ENCODE data around the gene LCE2B. TPM values are rescaled to one million over a fixed set of nuclear protein-coding genes. Genes with fewer than 3 reads are reported as not detected.
"Not testable (repeated sequence)": the region's sequence is repeated elsewhere in the genome, so short reads cannot be mapped to it uniquely, and the experiment has no call there.

LCE2B gene
- total and polyA plus RNA-seq, 2 experiments from 2014 or later: not detected

- TF ChIP-seq JUNB (IDR thresholded peaks at IDR 0.05; ENCODE audit: unreplicated experiment) (no peak), STAT1 (IDR thresholded peaks at IDR 0.05; ENCODE audit: unreplicated experiment) (no peak), POLR2AphosphoS5 (IDR thresholded peaks at IDR 0.05; ENCODE audit: low read depth) (no peak)
These were observed 18.3 kb upstream of the LCE2B start (continued) for GRCh38 chr1:152667648-152668047.

- H3K79me2 ChIP-seq (replicated peaks; ENCODE audit: insufficient read depth): no peaks in the 10 kb centered on the region
- no peaks in the 10 kb centered on the region for H3F3A ChIP-seq (replicated peaks; ENCODE audit: low read depth)
- no peak overlapping the region for H3K4me2 ChIP-seq
- H3K27me3 ChIP-seq (ENCODE audit: insufficient read depth): no peaks in the 10 kb centered on the region
- H3K4me1 ChIP-seq (ENCODE audit: insufficient read depth): no peaks in the 10 kb centered on the region
- no peaks in the 10 kb centered on the region; the same call in 1 of the 2 replicates for H3K9me2 ChIP-seq (ENCODE audit: insufficient read depth)
- H4K20me1 ChIP-seq (replicated peaks; ENCODE audit: insufficient read depth): no peaks in the 10 kb centered on the region
- H3K4me3 ChIP-seq: no peak overlapping the region
- H3K36me3 Mint-ChIP-seq (ENCODE audit: low read depth): no peaks in the 10 kb centered on the region
- no peak overlapping the region for H3K27ac Mint-ChIP-seq
- DNase-seq (ENCODE audit: low spot score) (no peak), ATAC-seq (no peak)
- H3K9me3 Mint-ChIP-seq: no peaks in the 10 kb centered on the region; the same call in 2 of the 3 replicates
- H3K27me3 Mint-ChIP-seq (ENCODE audit: insufficient read depth, low read depth, poor library complexity): peaks cover 2% of the 10 kb centered on the region
- H3K27ac ChIP-seq (ENCODE audit: low read depth): no peak overlapping the region
- peak overlapping the region; percentile 23; the same call in 1 of the 2 replicates for H2AFZ ChIP-seq
- H3K4me3 Mint-ChIP-seq: no peak overlapping the region
- TF ChIP-seq POLR2AphosphoS5 (IDR thresholded peaks at IDR 0.05; ENCODE audit: low read depth): no peak
- no peak for TF ChIP-seq EZH2 (IDR thresholded peaks at IDR 0.05; ENCODE audit: low read depth, unreplicated experiment)
- TF ChIP-seq REST (IDR thresholded peaks at IDR 0.05; ENCODE audit: unreplicated experiment): no peak
- TF ChIP-seq ZNF462 (CRISPR knock-in tag; IDR thresholded peaks at IDR 0.05): no peak
- TF ChIP-seq, protein P1, sequence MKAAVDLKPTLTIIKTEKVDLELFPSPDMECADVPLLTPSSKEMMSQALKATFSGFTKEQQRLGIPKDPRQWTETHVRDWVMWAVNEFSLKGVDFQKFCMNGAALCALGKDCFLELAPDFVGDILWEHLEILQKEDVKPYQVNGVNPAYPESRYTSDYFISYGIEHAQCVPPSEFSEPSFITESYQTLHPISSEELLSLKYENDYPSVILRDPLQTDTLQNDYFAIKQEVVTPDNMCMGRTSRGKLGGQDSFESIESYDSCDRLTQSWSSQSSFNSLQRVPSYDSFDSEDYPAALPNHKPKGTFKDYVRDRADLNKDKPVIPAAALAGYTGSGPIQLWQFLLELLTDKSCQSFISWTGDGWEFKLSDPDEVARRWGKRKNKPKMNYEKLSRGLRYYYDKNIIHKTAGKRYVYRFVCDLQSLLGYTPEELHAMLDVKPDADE (IDR thresholded peaks at IDR 0.05): no peak
- no peak for TF ChIP-seq ZNF331 (CRISPR knock-in tag; IDR thresholded peaks at IDR 0.05; ENCODE audit: low read depth)
- no peaks in the 10 kb centered on the region for H3K36me3 ChIP-seq (ENCODE audit: insufficient read depth)
- no peaks in the 10 kb centered on the region for H3K4me1 Mint-ChIP-seq
These were observed 12.9 kb upstream of the LCE2B start for GRCh38 chr1:152673016-152673415.

GRCh38 chr1:152674983-152675382 is 10.9 kb upstream of the LCE2B start, which contains the start of gene LCE2C:
LCE2C (plus strand) TSS chr1:152675279; CDS start chr1:152676016, 737 bp downstream.
- H3K4me3 Mint-ChIP-seq; H3K36me3 ChIP-seq (ENCODE audit: insufficient read depth); H3K27ac ChIP-seq (ENCODE audit: low read depth); H3K27me3 Mint-ChIP-seq (ENCODE audit: insufficient read depth, low read depth, poor library complexity); H4K20me1 ChIP-seq (replicated peaks; ENCODE audit: insufficient read depth); H3K79me2 ChIP-seq (replicated peaks; ENCODE audit: insufficient read depth); DNase-seq (ENCODE audit: low spot score); H3K9me3 Mint-ChIP-seq; H3K4me2 ChIP-seq; H3K27me3 ChIP-seq (ENCODE audit: insufficient read depth); ATAC-seq; H3F3A ChIP-seq (replicated peaks; ENCODE audit: low read depth); H2AFZ ChIP-seq; H3K27ac Mint-ChIP-seq; H3K4me1 ChIP-seq (ENCODE audit: insufficient read depth); H3K4me3 ChIP-seq; H3K9me2 ChIP-seq (ENCODE audit: insufficient read depth); H3K4me1 Mint-ChIP-seq; H3K36me3 Mint-ChIP-seq (ENCODE audit: low read depth): not testable (repeated sequence)

Data from GM23338 (cell line).